PC-3 (cell line): ENCODE results near the gene RFC4.

Experiments used
- CTCF ChIP-seq: fragments of 300-600 bp; sonication (generic); conservative IDR thresholded peaks from 2 replicates; pipeline ENCODE4 v1.5.1; 2017; ENCODE audit warnings: antibody characterized with exemption, low read depth, mild to moderate bottlenecking, low read length
- EZH2 ChIP-seq: fragments of 300-600 bp; sonication (generic); IDR thresholded peaks from one replicate; pipeline ENCODE4 v1.6.1; 2017; ENCODE audit warnings: antibody characterized with exemption, mild to moderate bottlenecking, low read length; ENCODE audit not compliant: unreplicated experiment
- EZH2phosphoT487 ChIP-seq: fragments of 300-600 bp; sonication (generic); IDR thresholded peaks from 2 replicates; pipeline ENCODE4 v1.6.1; 2018; ENCODE audit warnings: mild to moderate bottlenecking, antibody characterized with exemption, low read length, borderline replicate concordance

- TF ChIP-seq CTCF (no peak), EZH2 (no peak), EZH2phosphoT487 (no peak)
Measured at GRCh38 chr3:186751480-186751879, 54.8 kb downstream of the RFC4 start.
